ENCODE measurements around the gene NRAP. TPM values are rescaled to one million over a fixed set of nuclear protein-coding genes. Genes with fewer than 3 reads are reported as not detected.

The NRAP gene, protein sequence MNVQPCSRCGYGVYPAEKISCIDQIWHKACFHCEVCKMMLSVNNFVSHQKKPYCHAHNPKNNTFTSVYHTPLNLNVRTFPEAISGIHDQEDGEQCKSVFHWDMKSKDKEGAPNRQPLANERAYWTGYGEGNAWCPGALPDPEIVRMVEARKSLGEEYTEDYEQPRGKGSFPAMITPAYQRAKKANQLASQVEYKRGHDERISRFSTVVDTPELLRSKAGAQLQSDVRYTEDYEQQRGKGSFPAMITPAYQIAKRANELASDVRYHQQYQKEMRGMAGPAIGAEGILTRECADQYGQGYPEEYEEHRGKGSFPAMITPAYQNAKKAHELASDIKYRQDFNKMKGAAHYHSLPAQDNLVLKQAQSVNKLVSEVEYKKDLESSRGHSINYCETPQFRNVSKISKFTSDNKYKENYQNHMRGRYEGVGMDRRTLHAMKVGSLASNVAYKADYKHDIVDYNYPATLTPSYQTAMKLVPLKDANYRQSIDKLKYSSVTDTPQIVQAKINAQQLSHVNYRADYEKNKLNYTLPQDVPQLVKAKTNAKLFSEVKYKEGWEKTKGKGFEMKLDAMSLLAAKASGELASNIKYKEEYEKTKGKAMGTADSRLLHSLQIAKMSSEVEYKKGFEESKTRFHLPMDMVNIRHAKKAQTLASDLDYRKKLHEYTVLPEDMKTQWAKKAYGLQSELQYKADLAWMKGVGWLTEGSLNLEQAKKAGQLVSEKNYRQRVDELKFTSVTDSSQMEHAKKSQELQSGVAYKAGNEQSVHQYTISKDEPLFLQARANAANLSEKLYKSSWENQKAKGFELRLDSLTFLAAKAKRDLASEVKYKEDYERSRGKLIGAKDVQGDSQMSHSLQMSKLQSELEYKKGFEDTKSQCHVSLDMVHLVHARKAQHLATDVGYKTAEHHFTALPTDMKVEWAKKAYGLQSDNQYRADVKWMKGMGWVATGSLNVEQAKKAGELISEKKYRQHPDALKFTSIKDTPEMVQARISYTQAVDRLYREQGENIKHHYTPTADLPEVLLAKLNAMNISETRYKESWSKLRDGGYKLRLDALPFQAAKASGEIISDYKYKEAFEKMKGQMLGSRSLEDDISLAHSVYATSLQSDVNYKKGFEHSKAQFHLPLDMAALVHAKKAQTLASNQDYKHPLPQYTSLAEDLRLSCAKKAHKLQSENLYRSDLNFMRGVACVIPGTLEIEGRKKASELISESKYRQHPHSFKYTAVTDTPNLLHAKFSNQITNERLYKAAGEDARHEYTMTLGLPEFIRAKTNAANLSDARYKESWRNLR (N-terminal part only)
- not detected for total RNA-seq

DNA sequence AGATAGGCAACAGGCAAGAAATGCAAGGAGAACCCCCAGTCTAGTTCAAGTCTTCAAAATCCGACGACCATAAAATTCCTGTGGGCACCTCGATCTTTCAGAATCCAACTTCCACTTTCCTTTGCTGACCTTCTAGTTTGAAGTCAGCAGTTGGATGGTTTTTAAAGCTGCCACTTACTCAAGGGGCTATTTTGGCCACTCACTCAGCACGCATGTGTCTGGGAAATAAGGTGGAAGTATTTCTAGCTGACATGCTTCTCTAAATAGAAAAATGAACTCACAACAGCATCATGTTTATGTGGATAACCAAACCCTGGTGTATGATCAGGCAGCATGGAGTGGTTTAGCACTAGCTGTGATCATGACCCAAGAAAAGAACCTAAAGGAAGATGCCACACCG is at the start of gene NRAP:
NRAP (minus strand) TSS at position 134 of the 400 bp plus-strand sequence. CDS start 159 bp downstream, outside the sequence.
- DNase-seq (ENCODE audit: low read depth in 2 of 3, low spot score in 2 of 3) = no peak

DNA sequence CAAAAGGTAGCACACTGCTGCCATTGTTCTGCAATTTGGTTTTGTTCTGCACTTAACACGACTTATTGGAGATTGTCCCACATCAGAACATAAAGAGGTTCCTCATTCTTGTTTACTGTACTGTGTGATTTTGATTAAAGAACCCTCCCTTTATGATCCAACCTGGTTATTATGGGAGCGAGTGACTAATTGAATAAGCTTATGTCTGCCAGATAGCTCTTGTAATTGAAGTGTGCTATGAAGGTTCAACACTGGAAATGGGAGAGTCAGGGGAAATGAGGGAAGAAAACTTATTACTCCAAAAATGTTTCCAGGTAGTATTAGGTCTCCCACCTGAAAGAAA is 49.8 kb upstream of the NRAP start:
- DNase-seq (ENCODE audit: low read depth in 2 of 3, low spot score in 2 of 3) = no peak

DNA sequence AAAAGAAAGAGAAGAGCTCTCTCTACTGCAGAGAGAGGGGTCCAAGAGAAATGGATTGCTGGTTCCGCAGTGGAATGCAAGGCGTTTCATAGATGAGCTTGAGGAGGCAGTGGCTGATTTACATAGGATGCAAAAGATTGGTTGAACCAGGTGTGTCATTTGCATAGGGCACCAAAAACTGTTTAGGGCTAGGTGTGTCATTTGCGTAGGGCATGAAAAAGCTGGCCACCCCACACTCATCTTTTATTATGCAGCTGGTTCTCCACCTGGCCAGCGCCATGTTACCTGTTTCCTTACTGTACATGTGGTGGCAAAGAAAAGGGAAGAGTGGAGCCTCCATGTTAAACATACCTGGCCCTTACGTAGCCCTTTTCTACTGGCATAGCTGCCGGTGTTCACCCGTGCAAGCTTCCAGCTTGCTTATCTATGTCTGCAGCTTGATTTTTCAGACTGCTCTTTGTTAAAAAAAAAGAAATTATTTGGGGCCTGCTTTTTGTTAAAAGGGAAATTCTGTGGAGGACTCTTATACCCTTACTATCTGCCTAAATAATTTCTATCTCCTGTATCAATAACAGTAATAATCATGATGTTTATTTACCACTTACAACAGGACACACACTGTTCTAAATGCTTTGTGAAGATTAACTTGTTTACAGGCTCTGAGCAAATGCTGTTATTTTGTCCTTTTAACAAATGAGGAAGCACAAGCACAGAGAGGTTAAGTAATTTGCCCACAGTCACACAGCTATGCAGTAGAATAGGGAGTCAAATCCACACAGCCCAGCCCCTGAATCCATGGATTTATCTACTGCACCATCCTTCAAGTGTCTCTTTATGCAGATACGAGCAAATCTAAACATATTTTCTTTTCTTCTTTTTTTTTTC is 49.2 kb upstream of the NRAP start:
- DNase-seq (ENCODE audit: low read depth in 2 of 3, low spot score in 2 of 3) = peak in 1 of 3 donors; percentile 24

DNA sequence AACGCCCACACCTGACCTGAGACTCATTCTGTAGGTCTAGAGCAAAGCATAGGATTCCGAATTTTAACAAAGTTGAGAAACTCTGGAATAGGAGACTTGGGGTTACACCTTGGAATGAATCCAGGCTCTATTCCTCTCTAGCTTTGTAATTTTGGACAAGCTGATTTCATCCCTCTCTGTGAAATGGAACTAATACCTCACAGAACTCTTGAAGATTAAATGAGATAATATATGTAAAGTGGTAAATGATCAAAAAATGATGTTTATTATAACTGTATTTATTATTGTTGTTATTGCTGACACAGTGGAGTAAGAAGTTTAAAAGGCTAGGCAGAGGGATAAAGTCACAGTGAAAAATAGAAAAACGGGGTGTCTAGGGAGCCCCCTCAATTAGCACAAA is 48.2 kb upstream of the NRAP start:
- DNase-seq (ENCODE audit: low read depth in 2 of 3, low spot score in 2 of 3) = no peak

DNA sequence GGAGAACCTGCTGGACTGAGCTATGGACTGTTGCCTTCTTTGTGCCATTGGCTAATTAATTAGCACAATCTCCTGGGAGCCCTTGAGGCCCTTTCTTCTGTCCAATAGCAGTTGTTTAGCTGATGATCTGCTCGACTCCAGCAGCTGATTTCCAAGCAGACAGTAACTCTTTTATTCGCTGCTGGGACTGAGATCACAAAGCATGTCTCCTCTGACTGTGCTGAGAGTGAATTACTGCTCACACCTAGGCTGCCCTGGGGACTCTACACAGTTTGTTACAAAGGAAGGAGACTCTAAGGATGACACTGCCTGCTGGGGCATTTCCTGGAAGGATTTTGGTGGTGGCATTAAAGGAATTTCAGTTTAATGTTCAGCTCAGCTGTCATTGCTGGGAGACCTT is 47.3 kb upstream of the NRAP start:
- DNase-seq (ENCODE audit: low read depth in 2 of 3, low spot score in 2 of 3) = no peak

DNA sequence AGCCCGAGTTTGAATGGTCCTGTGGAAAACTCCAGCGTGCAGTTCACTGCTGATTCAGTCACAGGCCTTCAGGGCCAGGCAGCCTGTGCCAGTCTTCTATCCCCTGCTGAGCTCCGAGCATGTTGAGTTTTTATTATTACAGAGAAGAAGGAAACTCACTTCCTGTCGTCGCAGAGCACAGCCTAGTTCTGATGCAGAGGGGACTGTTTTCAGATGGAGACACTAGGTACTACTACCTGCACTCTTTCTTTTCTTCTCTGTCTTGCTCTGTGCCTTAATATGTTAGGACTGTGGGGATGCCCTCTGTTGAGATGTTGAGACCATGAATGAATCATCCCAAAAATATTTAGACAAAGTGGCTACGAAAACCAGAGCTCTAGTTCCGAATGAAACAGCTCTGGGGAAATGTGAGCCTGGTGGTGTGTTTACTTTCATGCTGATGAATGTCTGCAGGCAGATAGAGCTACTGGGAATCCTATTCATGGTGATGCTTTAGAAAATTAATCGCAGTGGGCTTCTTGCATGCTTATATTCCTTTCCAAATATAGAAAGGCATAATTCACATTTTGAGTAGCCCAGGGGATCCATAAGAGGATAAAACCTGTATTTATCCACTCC is 45.5 kb upstream of the NRAP start:
- no peak for DNase-seq (ENCODE audit: low read depth in 2 of 3, low spot score in 2 of 3)

DNA sequence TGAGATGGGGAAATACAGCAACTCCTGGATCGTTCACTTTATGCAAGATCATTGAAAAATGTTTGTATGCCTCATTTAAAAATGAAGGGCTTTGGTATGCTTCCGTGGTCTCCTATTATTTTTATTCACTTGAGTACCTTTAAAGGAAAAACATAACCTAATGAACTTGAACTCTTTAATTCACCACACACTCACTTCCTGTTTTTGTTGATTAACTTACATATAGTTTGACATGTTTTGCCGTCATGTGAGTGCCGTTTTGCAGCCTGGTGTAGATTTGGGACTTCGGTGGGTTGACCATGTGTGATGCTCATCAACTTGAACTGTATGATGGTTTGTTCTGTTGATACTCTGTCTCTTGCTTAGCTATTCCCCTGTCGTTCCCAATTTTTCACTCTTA is 44.8 kb upstream of the NRAP start:
- no peak for DNase-seq (ENCODE audit: low read depth in 2 of 3, low spot score in 2 of 3)

DNA sequence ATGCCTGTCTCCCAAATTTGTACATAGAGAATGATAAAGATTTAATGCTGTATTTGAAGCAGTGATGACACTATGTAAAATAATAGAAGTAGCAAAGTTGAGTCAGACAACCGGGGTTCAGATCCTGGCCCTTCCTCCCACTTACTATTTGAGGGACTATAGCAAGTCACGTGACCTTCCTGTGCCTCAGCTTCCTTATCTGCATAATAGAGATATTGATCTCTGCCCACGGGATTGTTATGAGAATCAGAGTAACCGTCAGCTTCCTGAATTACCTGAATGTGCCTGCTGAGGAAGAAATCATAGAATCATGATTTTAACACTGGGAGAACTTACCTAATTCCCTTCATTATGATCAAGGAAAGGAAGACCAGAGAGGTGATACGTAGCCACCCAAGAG is 42.8 kb upstream of the NRAP start:
- no peak for DNase-seq (ENCODE audit: low read depth in 2 of 3, low spot score in 2 of 3)

DNA sequence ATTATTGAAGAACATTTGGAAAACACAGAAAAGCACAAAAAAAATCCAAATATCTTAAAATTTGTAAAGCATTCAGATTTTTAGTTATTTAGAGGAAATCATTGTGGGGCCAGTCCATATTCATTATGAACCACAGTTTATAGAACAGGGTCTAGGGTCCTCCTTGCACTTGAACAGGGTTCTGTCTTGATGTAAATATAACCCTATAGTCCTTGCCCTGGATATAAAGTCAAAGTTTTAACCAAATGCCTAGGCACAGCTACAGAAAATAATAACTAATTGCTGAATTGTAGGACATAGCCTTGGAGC is 41.5 kb upstream of the NRAP start:
- no peak for DNase-seq (ENCODE audit: low read depth in 2 of 3, low spot score in 2 of 3)

DNA sequence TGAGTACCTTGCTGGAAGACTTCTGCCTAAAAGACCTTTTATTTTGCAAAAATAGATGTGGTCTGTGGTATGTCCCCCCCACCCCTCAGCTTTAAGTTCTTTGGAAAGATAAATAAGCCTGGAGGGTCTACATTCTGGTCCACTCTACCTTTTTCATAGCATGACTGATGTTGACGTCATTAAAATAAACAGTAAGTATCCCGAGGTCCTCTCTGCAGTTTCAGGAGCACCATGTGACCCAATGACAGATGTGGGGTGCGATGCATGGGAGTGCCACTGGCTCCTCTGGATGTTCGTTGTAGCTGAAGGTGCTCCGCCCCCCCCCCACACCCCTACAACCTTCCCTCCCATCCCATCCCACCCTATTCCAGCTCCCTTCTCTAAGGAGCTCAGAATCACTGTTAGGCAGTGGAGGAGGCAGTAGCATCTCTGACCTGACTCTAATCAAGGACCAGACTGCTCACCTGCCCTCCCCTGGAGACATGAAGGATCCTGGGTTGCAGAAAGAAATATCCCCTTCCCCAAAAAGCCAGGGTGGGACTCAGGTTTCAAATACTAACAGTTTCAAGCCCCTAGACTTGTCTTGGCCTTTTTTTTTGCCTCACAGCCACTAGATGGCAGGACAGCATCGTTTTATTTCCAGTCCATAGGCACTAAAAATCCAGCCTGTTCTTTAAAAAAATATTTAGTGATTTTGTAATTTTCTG is 40.9 kb upstream of the NRAP start:
- DNase-seq (ENCODE audit: low read depth in 2 of 3, low spot score in 2 of 3) = peak in 2 of 3 donors; percentile 42 to 75

DNA sequence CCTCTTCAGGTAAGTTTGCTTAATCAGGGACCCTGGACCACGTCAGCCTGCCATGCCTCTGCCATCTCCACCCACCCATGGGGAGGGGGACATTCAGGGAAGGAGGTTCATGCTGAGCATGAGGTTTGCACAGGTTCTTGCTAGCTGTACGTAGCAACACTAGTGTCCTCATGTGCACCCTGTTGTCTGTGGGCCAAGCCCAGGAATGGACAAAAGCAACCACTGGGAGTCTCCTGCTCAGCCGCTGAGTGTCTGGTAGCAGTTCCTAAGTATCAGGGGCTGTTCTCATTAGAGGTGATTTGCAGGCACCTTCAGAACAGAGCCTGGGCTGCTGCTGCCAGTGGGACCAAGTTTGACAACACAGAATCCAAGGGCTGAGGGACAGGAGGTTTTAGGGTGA is 33.8 kb upstream of the NRAP start:
- no peak for DNase-seq (ENCODE audit: low read depth in 2 of 3, low spot score in 2 of 3)

DNA sequence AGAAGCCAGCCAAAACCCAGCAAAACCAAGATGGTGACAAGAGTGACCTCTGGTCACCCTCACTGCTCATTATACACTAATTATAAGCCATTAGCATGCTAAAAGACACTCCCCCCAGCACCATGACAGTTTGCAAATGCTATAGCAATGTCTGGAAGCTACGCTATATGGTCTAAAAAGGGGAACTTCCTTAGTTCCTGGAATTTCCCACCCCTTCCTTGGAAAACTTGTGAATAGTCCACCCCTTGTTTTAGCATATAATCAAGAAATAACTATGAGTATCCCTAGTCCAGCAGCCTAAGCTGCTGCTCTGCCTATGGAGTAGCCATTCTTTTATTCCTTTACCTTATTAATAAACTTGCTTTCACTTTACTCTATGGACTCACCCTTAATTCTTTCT is 31.9 kb upstream of the NRAP start:
- DNase-seq (ENCODE audit: low read depth in 2 of 3, low spot score in 2 of 3) = no peak

DNA sequence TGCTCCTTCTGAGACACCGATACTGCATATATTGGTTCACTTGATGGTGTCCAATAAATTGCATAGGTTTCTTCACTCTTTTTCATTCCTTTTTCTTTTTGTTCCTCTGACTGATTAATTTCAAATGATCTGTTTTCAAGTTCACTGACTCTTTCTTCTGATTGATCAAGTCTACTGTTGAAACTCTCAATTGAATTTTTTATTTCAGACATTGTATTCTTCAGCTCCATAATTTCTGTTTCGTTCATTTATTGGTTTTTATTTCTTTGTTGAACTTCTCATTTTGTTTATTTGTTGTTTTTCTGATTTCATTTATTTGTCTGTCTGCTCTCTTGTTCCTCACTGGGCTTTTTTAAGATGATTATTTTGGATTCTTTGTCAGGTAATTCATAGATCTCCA is 29.5 kb upstream of the NRAP start:
- DNase-seq (ENCODE audit: low read depth in 2 of 3, low spot score in 2 of 3) = peak in 1 of 3 donors; percentile 27

DNA sequence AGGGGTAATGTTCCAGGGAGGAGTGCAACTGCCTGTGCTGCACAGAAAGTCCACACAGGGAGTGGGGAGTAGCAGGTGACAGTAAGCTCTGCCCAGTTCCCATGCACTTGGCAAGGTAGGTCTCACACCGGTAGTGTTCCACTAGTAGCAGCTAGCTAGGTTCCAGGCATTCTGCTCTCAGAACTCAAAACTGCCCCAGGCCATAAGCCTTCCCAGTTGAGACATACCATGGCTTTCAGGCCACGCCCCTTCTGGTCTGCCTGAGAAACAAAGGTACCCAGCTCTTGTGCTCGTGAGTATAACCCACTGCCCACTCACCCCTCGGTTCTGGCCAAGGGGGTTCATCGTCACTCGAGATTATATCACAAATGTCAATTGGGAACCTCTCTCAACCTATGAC is 28.4 kb upstream of the NRAP start:
- DNase-seq (ENCODE audit: low read depth in 2 of 3, low spot score in 2 of 3) = no peak

DNA sequence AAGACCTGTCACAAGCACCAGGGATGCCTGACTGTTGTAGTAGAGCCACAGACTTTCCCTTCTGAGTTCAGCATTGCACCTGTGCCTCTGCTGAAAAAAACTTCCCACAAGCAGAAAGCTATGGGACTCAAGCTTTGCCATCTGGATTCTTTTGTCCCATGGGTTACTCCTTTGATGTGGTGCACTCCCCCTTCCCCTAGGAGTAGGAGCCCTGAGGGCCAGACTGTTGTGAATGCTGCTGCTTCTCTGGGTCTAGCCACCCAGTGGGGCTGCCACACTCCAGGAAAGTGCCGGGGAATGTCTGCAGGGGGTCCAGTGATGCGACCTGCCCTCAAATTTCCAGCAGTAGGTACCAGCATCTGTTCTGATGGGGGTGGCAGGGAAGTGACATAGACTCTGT is 27.5 kb upstream of the NRAP start:
- no peak for DNase-seq (ENCODE audit: low read depth in 2 of 3, low spot score in 2 of 3)

DNA sequence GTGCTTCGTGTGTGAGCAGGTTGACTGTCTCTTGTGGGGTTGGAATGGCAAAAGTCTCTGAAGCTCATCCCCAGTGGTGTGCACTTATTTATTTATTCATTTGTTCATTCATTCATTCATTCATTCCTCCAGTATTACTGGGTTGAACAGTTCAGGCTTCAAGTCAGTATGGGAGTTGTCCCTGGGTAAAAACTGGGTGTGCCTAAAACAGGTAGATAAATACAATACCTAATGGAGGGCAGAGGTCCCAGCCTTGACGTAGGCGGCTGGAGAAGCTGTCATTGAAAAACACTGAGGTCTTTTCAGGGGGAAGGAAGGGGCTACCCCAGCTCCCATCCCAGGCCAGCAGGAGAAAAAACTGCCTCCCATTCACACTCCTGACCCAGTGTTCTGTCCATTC is 26.9 kb upstream of the NRAP start:
- no peak for DNase-seq (ENCODE audit: low read depth in 2 of 3, low spot score in 2 of 3)

DNA sequence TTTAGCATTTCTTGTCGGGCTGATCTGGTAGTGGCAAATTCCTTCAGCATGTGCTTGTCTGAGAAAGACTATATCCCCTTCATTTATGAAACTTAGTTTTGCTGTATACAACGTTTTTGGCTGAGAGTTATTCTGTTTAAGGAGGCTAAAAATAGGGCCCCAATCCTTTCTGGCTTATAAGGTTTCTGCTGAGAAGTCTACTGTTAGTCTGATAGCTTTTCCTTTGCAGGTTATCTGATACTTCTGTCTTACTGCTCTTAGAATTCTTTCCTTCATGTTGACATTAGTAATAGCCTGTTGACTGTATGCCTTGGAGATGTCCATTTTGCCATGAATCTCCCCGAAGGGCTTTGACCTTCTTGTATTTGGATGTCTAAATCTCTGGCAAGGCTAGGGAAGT is 25.7 kb upstream of the NRAP start:
- DNase-seq (ENCODE audit: low read depth in 2 of 3, low spot score in 2 of 3) = no peak

DNA sequence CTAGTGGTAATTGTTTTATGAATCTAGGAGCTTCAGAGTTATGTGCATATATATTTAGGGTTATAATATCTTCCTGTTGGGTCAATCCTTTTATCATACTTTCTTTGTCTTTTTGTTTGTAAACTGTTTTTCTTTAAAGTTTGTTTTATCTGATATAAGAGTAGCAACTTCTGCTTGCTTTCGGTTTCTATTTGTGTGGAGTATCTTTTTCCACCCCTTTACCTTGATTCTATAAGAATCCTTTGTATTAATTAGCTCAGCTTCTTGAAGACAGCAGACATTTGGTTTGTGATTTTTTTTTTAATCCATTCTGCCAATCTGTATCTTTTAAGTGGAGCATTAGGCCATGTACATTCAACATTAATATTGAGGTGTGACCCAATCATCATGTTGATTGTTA is 25.2 kb upstream of the NRAP start:
- no peak for DNase-seq (ENCODE audit: low read depth in 2 of 3, low spot score in 2 of 3)

DNA sequence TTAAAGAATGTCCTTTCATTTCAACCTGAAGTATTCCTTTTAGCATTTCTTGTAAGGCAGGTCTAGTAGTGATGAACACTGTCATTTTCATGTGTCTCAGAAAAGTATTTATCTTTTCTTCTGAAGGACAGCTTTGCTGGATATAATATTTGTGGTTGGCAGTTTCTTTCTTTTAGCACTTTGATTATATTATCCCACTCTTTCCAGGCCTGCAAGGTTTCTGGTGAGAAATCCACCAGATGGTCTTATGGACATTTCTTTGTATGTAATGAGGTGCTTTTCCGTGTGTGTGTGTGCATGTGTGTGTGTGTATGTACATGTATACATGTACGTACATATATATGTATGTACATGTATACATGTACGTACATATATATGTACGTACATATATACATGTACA is 23.2 kb upstream of the NRAP start:
- peak in 1 of 3 donors; percentile 41 for DNase-seq (ENCODE audit: low read depth in 2 of 3, low spot score in 2 of 3)
